K562 (cell line): ENCODE measurements around the gene UNC5B. TPM values are rescaled to one million over a fixed set of nuclear protein-coding genes. Genes with fewer than 3 reads are reported as not detected.

Experiments
- ATAC-seq: fragments of 200-7000 bp; cut with Tn5 transposase; 3 replicates; pipeline ENCODE4 v1.9.1; 2020; ENCODE audit warnings: moderate library complexity
- BruUV-seq: library from RNA; stranded (reverse); fragments of 400-500 nt; replicated peaks from 2 replicates; lab custom pipeline; 2021; lab: Mats Ljungman, UMichigan
- CTCF ChIA-PET: fragments of 300-600 bp; formaldehyde crosslinking; extraction: SDS; loops from one replicate; lab custom pipeline; 2021; ENCODE audit warnings: low intra/inter-chr PET ratio; lab: Yijun Ruan, JAX
- POLR2A ChIA-PET: fragments of 300-600, 350-650 bp; sonication (Branson Sonifier 250); formaldehyde crosslinking; extraction: SDS; loops from one replicate; lab custom pipeline; 2021; ENCODE audit warnings: antibody characterized with exemption, inconsistent platforms; lab: Yijun Ruan, JAX
- DNase-seq, 4 experiments: peaks; one replicate each; pipeline versions ENCODE4 v3.0.0 to v3.0.0-alpha.2; 2011 to 2018; ENCODE audit warnings: low spot score in 3 of 4, mixed read lengths in 3 of 4; ENCODE audit errors: extremely low read depth in 1 of 4
- FAIRE-seq: peaks from 2 replicates; lab custom pipeline; 2011; peaks lifted over from hg19 to GRCh38; lab: Jason Lieb, UNC
- H2AFZ ChIP-seq: 2 replicates; pipeline ENCODE4 v1.6.0; 2011; ENCODE audit warnings: low read depth, low read length, control low read depth, inconsistent platforms
- H3K27ac ChIP-seq: fragments of 200-600 bp; 3 replicates; pipeline ENCODE4 v1.8.0; 2011; ENCODE audit warnings: low read depth, mild to moderate bottlenecking, control low read depth, inconsistent platforms, low read length, moderate library complexity, mixed read lengths; ENCODE audit errors: extremely low read depth
- H3K27me3 ChIP-seq, 2 experiments: fragments of 300-600 bp in 1 of 2; 2 replicates in 1 of 2; 3 replicates in 1 of 2; pipeline versions ENCODE4 v1.6.0 to v1.8.0; 2011; ENCODE audit warnings: inconsistent platforms in 2 of 2, low read length in 2 of 2, mild to moderate bottlenecking in 1 of 2, mixed read lengths in 1 of 2, moderate library complexity in 1 of 2; ENCODE audit not compliant: control insufficient read depth in 2 of 2, insufficient read depth in 2 of 2
- H3K36me3 ChIP-seq: fragments of 300-600 bp; 3 replicates; pipeline ENCODE4 v1.8.0; 2011; ENCODE audit warnings: mild to moderate bottlenecking, low read length, inconsistent platforms; ENCODE audit not compliant: control insufficient read depth, insufficient read depth
- H3K4me1 ChIP-seq, 2 experiments: fragments of 200-600 bp in 1 of 2; replicated peaks in 1 of 2; 2 replicates in 1 of 2; 3 replicates in 1 of 2; pipeline versions ENCODE4 v1.5.1 to v1.8.0; 2011; ENCODE audit warnings: inconsistent platforms in 2 of 2, low read length in 2 of 2, mild to moderate bottlenecking in 1 of 2, mixed read lengths in 1 of 2, moderate library complexity in 1 of 2; ENCODE audit not compliant: control insufficient read depth in 2 of 2, insufficient read depth in 2 of 2
- H3K4me2 ChIP-seq: 2 replicates; pipeline ENCODE4 v1.6.1; 2011; ENCODE audit warnings: low read length, control low read depth, inconsistent platforms, mixed read lengths; ENCODE audit not compliant: insufficient read depth
- H3K4me3 ChIP-seq: fragments of 200-600 bp; sonication (generic), shearing (Covaris generic); 2 replicates; pipeline ENCODE4 v1.5.1; 2016; ENCODE audit warnings: control low read depth, inconsistent platforms
- H3K79me2 ChIP-seq: fragments of 200-600 bp; 3 replicates; pipeline ENCODE4 v1.8.0; 2011; ENCODE audit warnings: low read length, inconsistent platforms; ENCODE audit not compliant: control insufficient read depth, insufficient read depth
- H3K9ac ChIP-seq, 2 experiments: 2 replicates each; pipeline versions ENCODE4 v1.6.0 to v1.6.1; 2011; ENCODE audit warnings: low read depth in 2 of 2, low read length in 2 of 2, control low read depth in 1 of 2, inconsistent platforms in 1 of 2, mild to moderate bottlenecking in 1 of 2, mixed read lengths in 1 of 2; ENCODE audit not compliant: insufficient read depth in 1 of 2
- H3K9me1 ChIP-seq: one replicate; pipeline ENCODE4 v1.6.0; 2011; ENCODE audit warnings: inconsistent platforms, mild to moderate bottlenecking, low read length, moderate library complexity; ENCODE audit not compliant: control insufficient read depth, insufficient read depth
- H3K9me3 ChIP-seq: replicated peaks from 2 replicates; pipeline ENCODE4 v1.5.1; 2011; ENCODE audit warnings: low read depth, low read length, inconsistent platforms; ENCODE audit not compliant: control insufficient read depth, insufficient read depth
- H4K20me1 ChIP-seq: replicated peaks from 2 replicates; pipeline ENCODE4 v1.6.1; 2011; ENCODE audit warnings: low read length, inconsistent platforms, mixed read lengths; ENCODE audit not compliant: control insufficient read depth, insufficient read depth
- ADNP ChIP-seq: fragments of 200-800 bp; sonication (Bioruptor generic); IDR thresholded peaks from 2 replicates; pipeline ENCODE4 v1.6.1; 2016; ENCODE audit warnings: missing genetic modification characterization, missing compliant biosample characterization
- ATF3 ChIP-seq, 2 experiments: fragments of 450-650 bp in 1 of 2; sonication (generic) in 1 of 2; formaldehyde crosslinking in 1 of 2; IDR thresholded peaks in 1 of 2; conservative IDR thresholded peaks in 1 of 2; 2 replicates each; pipeline versions ENCODE4 v1.6.1 to v1.8.1; 2016 to 2023; ENCODE audit warnings: mild to moderate bottlenecking in 2 of 2, moderate library complexity in 2 of 2, inconsistent platforms in 1 of 2, missing genetic modification reagents in 1 of 2
- BCOR ChIP-seq: fragments of 450-650 bp; IDR thresholded peaks from 2 replicates; pipeline ENCODE4 v1.6.1; 2016
- CBX1 ChIP-seq: sonication (generic); IDR thresholded peaks from 2 replicates; pipeline ENCODE4 v1.6.1; 2016; ENCODE audit warnings: antibody characterized with exemption, low read depth, mild to moderate bottlenecking
- CEBPG ChIP-seq, 3 experiments: fragments of 200-800 bp in 1 of 3; sonication (Bioruptor generic) in 1 of 3; sonication (generic) in 1 of 3; formaldehyde crosslinking in 1 of 3; IDR thresholded peaks in 2 of 3; conservative IDR thresholded peaks in 1 of 3; 2 replicates each; pipeline versions ENCODE4 v1.6.1 to v1.8.0; 2016 to 2022; ENCODE audit warnings: missing compliant biosample characterization in 2 of 3, missing genetic modification characterization in 2 of 3, mild to moderate bottlenecking in 1 of 3, missing genetic modification reagents in 1 of 3
- CHD4 ChIP-seq: fragments of 200-600 bp; sonication (generic); IDR thresholded peaks from 3 replicates; pipeline ENCODE4 v1.6.1; 2012; ENCODE audit warnings: low read depth, mild to moderate bottlenecking, mixed read lengths, low read length, inconsistent platforms; ENCODE audit not compliant: insufficient read depth, insufficient replicate concordance, poor library complexity, severe bottlenecking
- ELF2 ChIP-seq: fragments of 250-450 bp; sonication (Bioruptor Pico); IDR thresholded peaks from 2 replicates; pipeline ENCODE4 v1.5.0; 2021; ENCODE audit warnings: mild to moderate bottlenecking
- KDM1A ChIP-seq, 2 experiments: fragments of 450-650 bp; IDR thresholded peaks; 2 replicates each; pipeline ENCODE4 v1.6.1; 2016; ENCODE audit warnings: mild to moderate bottlenecking in 2 of 2
- KDM2B ChIP-seq: fragments of 250-450 bp; sonication (Bioruptor Pico); IDR thresholded peaks from 2 replicates; pipeline ENCODE4 v1.8.0; 2021; ENCODE audit warnings: mild to moderate bottlenecking, moderate library complexity
- NCOA4 ChIP-seq: fragments of 450-650 bp; IDR thresholded peaks from 2 replicates; pipeline ENCODE4 v1.6.1; 2018; ENCODE audit warnings: mild to moderate bottlenecking; ENCODE audit not compliant: partially characterized antibody
- PCBP1 ChIP-seq: fragments of 200-400 bp; formaldehyde crosslinking; IDR thresholded peaks from 2 replicates; pipeline ENCODE4 v1.6.1; 2018; ENCODE audit warnings: mild to moderate bottlenecking, low read depth, low read length; ENCODE audit not compliant: poor library complexity, severe bottlenecking
- SMARCA5 ChIP-seq: fragments of 450-650 bp; IDR thresholded peaks from 2 replicates; pipeline ENCODE4 v1.6.1; 2016
- TAL1 ChIP-seq: fragments of 450-650 bp; IDR thresholded peaks from 2 replicates; pipeline ENCODE4 v1.6.1; 2016; ENCODE audit warnings: mild to moderate bottlenecking
- ZSCAN32 ChIP-seq: fragments of 450-650 bp; formaldehyde crosslinking; IDR thresholded peaks from 2 replicates; pipeline ENCODE4 v1.4.0; 2020; ENCODE audit warnings: mild to moderate bottlenecking, moderate library complexity
- WGBS: fragments of 100-300 bp; shearing (Covaris generic); methylation state at CpG from one replicate; pipeline ENCODE4 v1.1.6; 2016; ENCODE audit warnings: low coverage, mixed read lengths; ENCODE audit not compliant: insufficient coverage; ENCODE audit errors: missing lambda C conversion rate; 5-methylcytosine and 5-hydroxymethylcytosine counted together
- in situ Hi-C: fragments of 300-500 bp; cut with MboI; formaldehyde crosslinking; loops from 4 replicates; pipeline ENCODE4 v1.15.0; 2018; ENCODE audit warnings: inconsistent platforms, mixed read lengths
- intact Hi-C: fragments of 100-400 bp; cut with micrococcal nuclease; formaldehyde crosslinking; loops from 2 replicates; pipeline ENCODE4 v1.14.2; 2022
- polyA plus RNA-seq, 8 experiments: library from polyadenylated mRNA; depleted of rRNA in 4 of 8; stranded (reverse) in 5 of 8; unstranded in 3 of 8; fragments of >200 nt; fragmentation: Nextera tagmentation in 2 of 8; fragmentation: Illumina TruSeq in 1 of 8; extraction: Ambion mirVana in 2 of 8; extraction: Trizol in 1 of 8; gene quantifications; 2 replicates each; pipeline versions ENCODE4 v1.2.1 to v1.2.3, GENCODE V29; 2011 to 2014; ENCODE audit warnings: inconsistent platforms in 1 of 8, missing spikeins in 1 of 8
- total RNA-seq, 7 experiments: library from RNA; depleted of rRNA in 6 of 7; stranded (reverse); fragments of >200 nt in 6 of 7; fragmentation: Illumina TruSeq in 2 of 7; extraction: Trizol in 2 of 7; gene quantifications; 2 replicates each; pipeline versions ENCODE4 v1.2.1 to v1.2.3, GENCODE V29; 2011 to 2021; ENCODE audit warnings: low replicate concordance in 1 of 7
- TF ChIP-seq, protein P1 (sequence below): fragments of 450-650 bp; formaldehyde crosslinking; IDR thresholded peaks from 2 replicates; pipeline ENCODE4 v1.4.0; 2022; ENCODE audit warnings: mild to moderate bottlenecking, moderate library complexity

Gene UNC5B
- total and polyA plus RNA-seq, 9 of the 15 experiments (the other 6 are each of a cell fraction or from before 2014, with no cell fraction given): 0.10 to 8.4 (median 2.1) TPM

DNA sequence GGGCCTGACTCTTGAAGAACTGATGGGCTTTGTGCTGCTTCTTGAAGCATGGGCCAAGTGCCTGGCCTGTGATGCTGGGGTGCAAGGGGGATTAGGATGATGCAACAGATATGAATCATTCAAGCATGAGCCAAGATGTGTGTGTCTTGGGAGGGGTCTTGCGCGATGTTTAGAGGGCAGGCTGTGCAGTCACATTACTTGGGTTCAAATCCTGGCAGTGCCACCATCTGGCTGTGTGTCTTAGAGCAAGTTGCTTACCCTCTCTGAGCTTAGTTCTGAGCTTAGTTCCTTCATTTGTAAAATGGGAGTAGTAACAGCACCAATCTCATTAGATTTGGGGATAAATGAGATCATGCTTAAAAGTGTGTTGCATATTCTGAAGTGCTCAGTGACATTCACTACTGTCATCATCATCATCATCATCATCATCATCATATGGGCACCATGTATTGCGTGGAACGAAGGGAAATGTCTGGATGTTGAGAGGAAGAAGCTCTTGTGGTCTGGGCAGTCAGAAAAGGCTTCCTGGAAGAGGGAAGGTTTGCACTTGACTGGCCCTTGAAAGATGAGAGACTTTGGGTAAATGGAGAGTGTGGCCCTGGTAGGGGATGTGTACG is 9.3 kb downstream of the UNC5B start:
- no peak for FAIRE-seq
- no peaks in the 10 kb centered on the region for H3K9me3 ChIP-seq
- no peaks in the 10 kb centered on the region for H3K9me1 ChIP-seq
- 40% methylated on average over 5 of the region's 5 CpGs for WGBS
- POLR2A ChIA-PET: interaction anchor here (0.8 to 1.6 kb wide), 6 partner anchors 11 to 63 kb away, joined by 3 to 5 read pairs (median 4); no protein-coding TSS in a partner anchor
- in situ Hi-C loops: no loop called here
- CTCF ChIA-PET: no interaction called here
- intact Hi-C loops: no loop called here
- H3K36me3 ChIP-seq: no peaks in the 10 kb centered on the region
- no peak overlapping the region for H2AFZ ChIP-seq
- peaks cover 0 to 20% of the 10 kb centered on the region in 2 experiments; a peak in 3 of 5 replicates for H3K27me3 ChIP-seq
- no TSS peak for BruUV-seq
- H4K20me1 ChIP-seq: peaks cover 35% of the 10 kb centered on the region
- H3K79me2 ChIP-seq: no peaks in the 10 kb centered on the region
- H3K9ac ChIP-seq: no peak overlapping the region
- H3K4me1 ChIP-seq: peaks cover 13 to 19% of the 10 kb centered on the region in 2 experiments
- ATAC-seq: no peak
- no peak overlapping the region for H3K27ac ChIP-seq
- no peak overlapping the region for H3K4me3 ChIP-seq
- no peak for DNase-seq
- H3K4me2 ChIP-seq: no peak overlapping the region
- TF ChIP-seq ZSCAN32 (CRISPR knock-in tag) (0 out of 2 replicates have a peak, but pooled peaks have one; percentile 26), TAL1 (no peak), KDM1A (IDR thresholded peaks at IDR 0.05) (peak; percentile 61 to 77), ADNP (peak; percentile 62), PCBP1 (no peak), CBX1 (peak; percentile 76; the same call in 1 of the 2 replicates), KDM2B (no peak), NCOA4 (no peak), BCOR (peak; percentile 92), ATF3 (IDR thresholded peaks at IDR 0.05) (peak; percentile 64), ATF3 (CRISPR knock-in tag; conservative IDR thresholded peaks at IDR 0.05) (no peak), CHD4 (peak; percentile 75), ELF2 (CRISPR knock-in tag) (0 out of 2 replicates have a peak, but pooled peaks have one; percentile 41), SMARCA5 (peak; percentile 87; the same call in 1 of the 2 replicates), CEBPG (CRISPR knock-in tag; IDR thresholded peaks at IDR 0.05) (peak; percentile 74), CEBPG (tag; conservative IDR thresholded peaks at IDR 0.05 in 1 of 2, IDR thresholded peaks at IDR 0.05 in 1 of 2) (peak; percentile 41 to 61; a peak in 3 of 4 replicates)
- TF ChIP-seq, protein P1, sequence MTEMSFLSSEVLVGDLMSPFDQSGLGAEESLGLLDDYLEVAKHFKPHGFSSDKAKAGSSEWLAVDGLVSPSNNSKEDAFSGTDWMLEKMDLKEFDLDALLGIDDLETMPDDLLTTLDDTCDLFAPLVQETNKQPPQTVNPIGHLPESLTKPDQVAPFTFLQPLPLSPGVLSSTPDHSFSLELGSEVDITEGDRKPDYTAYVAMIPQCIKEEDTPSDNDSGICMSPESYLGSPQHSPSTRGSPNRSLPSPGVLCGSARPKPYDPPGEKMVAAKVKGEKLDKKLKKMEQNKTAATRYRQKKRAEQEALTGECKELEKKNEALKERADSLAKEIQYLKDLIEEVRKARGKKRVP (CRISPR knock-in tag): peak; percentile 11; the same call in 1 of the 2 replicates
